Measurements from ENCODE around the gene TNRC6C. TPM values are rescaled to one million over a fixed set of nuclear protein-coding genes. Genes with fewer than 3 reads are reported as not detected.
"Not testable (repeated sequence)": the region's sequence is repeated elsewhere in the genome, so short reads cannot be mapped to it uniquely, and the experiment has no call there.

Gene TNRC6C
- total RNA-seq, 3 donors from 2014 or later (not counting 1 experiment from before 2014, with no cell fraction given) = 74.3 to 100 (median 76.3) TPM

- no peak overlapping the region for H3K4me3 ChIP-seq (ENCODE audit: low read length)
- H3K27ac Mint-ChIP-seq = peak overlapping the region in 1 of 2 donors; percentile 43
These were observed 116.5 kb downstream of the TNRC6C start for GRCh38 chr17:78075011-78075410.

GRCh38 chr17:78075545-78075944 is 117.0 kb downstream of the TNRC6C start:
- ATAC-seq = no peak
- 93% methylated on average over 5 of the region's 5 CpGs for WGBS (ENCODE audit: insufficient coverage)
- Mint-ChIP-seq H3K27me3 (ENCODE audit: low read depth in 2 of 2) (no peaks in the 10 kb centered on the region), H3K27ac (peak overlapping the region in 1 of 2 donors; percentile 43), H3K36me3 (peaks cover 26% of the 10 kb centered on the region), H3K9me3 (no peaks in the 10 kb centered on the region), H3K4me3 (no peak overlapping the region), H3K4me1 (no peaks in the 10 kb centered on the region)
- no peak for DNase-seq
- Histone ChIP-seq H3K27ac (ENCODE audit: low read length) (no peak overlapping the region), H3K4me1 (ENCODE audit: control insufficient read depth, insufficient read depth, low read length) (no peaks in the 10 kb centered on the region), H3K36me3 (ENCODE audit: control insufficient read depth, insufficient read depth, low read length) (peaks cover 88% of the 10 kb centered on the region), H3K9me3 (ENCODE audit: control insufficient read depth, insufficient read depth, low read length) (no peaks in the 10 kb centered on the region), H3K27me3 (ENCODE audit: control insufficient read depth, insufficient read depth, low read length) (no peaks in the 10 kb centered on the region), H3K4me3 (ENCODE audit: low read length) (no peak overlapping the region)
- intact Hi-C loops (cut with micrococcal nuclease) = no loop called here
- no peak for TF ChIP-seq CTCF (IDR thresholded peaks at IDR 0.05)

More at GRCh38 chr17:78075011-78075410, 116.5 kb downstream of the TNRC6C start:
- no peaks in the 10 kb centered on the region for H3K27me3 ChIP-seq (ENCODE audit: control insufficient read depth, insufficient read depth, low read length)
- Mint-ChIP-seq H3K4me1 (no peaks in the 10 kb centered on the region), H3K9me3 (no peaks in the 10 kb centered on the region), H3K27me3 (ENCODE audit: low read depth in 2 of 2) (no peaks in the 10 kb centered on the region), H3K36me3 (peaks cover 29% of the 10 kb centered on the region), H3K4me3 (no peak overlapping the region)
- no peak overlapping the region for H3K27ac ChIP-seq (ENCODE audit: low read length)
- no peaks in the 10 kb centered on the region for H3K4me1 ChIP-seq (ENCODE audit: control insufficient read depth, insufficient read depth, low read length)
- intact Hi-C loops (cut with micrococcal nuclease) = no loop called here
- 95% methylated on average over 8 of the region's 10 CpGs for WGBS (ENCODE audit: insufficient coverage)
- TF ChIP-seq CTCF (IDR thresholded peaks at IDR 0.05) = no peak
- peaks cover 90% of the 10 kb centered on the region for H3K36me3 ChIP-seq (ENCODE audit: control insufficient read depth, insufficient read depth, low read length)
- H3K9me3 ChIP-seq (ENCODE audit: control insufficient read depth, insufficient read depth, low read length) = no peaks in the 10 kb centered on the region
- DNase-seq (no peak), ATAC-seq (no peak)

GRCh38 chr17:78079253-78079652 is 120.8 kb downstream of the TNRC6C start:
- Mint-ChIP-seq H3K27ac (no peak overlapping the region), H3K4me3 (no peak overlapping the region), H3K27me3 (ENCODE audit: low read depth in 2 of 2) (no peaks in the 10 kb centered on the region), H3K4me1 (no peaks in the 10 kb centered on the region), H3K9me3 (no peaks in the 10 kb centered on the region), H3K36me3 (peaks cover 13% of the 10 kb centered on the region)
- intact Hi-C loops (cut with micrococcal nuclease) = no loop called here
- WGBS (ENCODE audit: insufficient coverage) = 97% methylated on average over 6 of the region's 6 CpGs
- ATAC-seq = no peak
- Histone ChIP-seq H3K4me3 (ENCODE audit: low read length) (no peak overlapping the region), H3K4me1 (ENCODE audit: control insufficient read depth, insufficient read depth, low read length) (no peaks in the 10 kb centered on the region), H3K27me3 (ENCODE audit: control insufficient read depth, insufficient read depth, low read length) (no peaks in the 10 kb centered on the region), H3K36me3 (ENCODE audit: control insufficient read depth, insufficient read depth, low read length) (peaks cover 77% of the 10 kb centered on the region), H3K9me3 (ENCODE audit: control insufficient read depth, insufficient read depth, low read length) (no peaks in the 10 kb centered on the region), H3K27ac (ENCODE audit: low read length) (no peak overlapping the region)
- no peak for TF ChIP-seq CTCF (IDR thresholded peaks at IDR 0.05)
- DNase-seq = no peak

- DNase-seq = no peak
- ATAC-seq = no peak
- H3K9me3 Mint-ChIP-seq = no peaks in the 10 kb centered on the region
- H3K4me3 Mint-ChIP-seq = no peak overlapping the region
- Histone ChIP-seq H3K27me3 (ENCODE audit: control insufficient read depth, insufficient read depth, low read length) (no peaks in the 10 kb centered on the region), H3K9me3 (ENCODE audit: control insufficient read depth, insufficient read depth, low read length) (no peaks in the 10 kb centered on the region), H3K4me1 (ENCODE audit: control insufficient read depth, insufficient read depth, low read length) (no peaks in the 10 kb centered on the region), H3K4me3 (ENCODE audit: low read length) (no peak overlapping the region), H3K36me3 (ENCODE audit: control insufficient read depth, insufficient read depth, low read length) (peaks cover 64% of the 10 kb centered on the region), H3K27ac (ENCODE audit: low read length) (no peak overlapping the region)
- H3K27ac Mint-ChIP-seq = no peak overlapping the region
- no peak for TF ChIP-seq CTCF (IDR thresholded peaks at IDR 0.05)
- WGBS (ENCODE audit: insufficient coverage) = 96% methylated on average over 2 of the region's 3 CpGs
- intact Hi-C loops (cut with micrococcal nuclease) = no loop called here
- no peaks in the 10 kb centered on the region for H3K4me1 Mint-ChIP-seq
- no peaks in the 10 kb centered on the region for H3K36me3 Mint-ChIP-seq
- H3K27me3 Mint-ChIP-seq (ENCODE audit: low read depth in 2 of 2) = no peaks in the 10 kb centered on the region
These were observed 123.0 kb downstream of the TNRC6C start for GRCh38 chr17:78081551-78081950.

GRCh38 chr17:78082355-78082872 is 123.9 kb downstream of the TNRC6C start:
- intact Hi-C loops (cut with micrococcal nuclease) = not testable (repeated sequence)
- peaks cover 64% of the 10 kb centered on the region for H3K36me3 ChIP-seq (ENCODE audit: control insufficient read depth, insufficient read depth, low read length)

More at GRCh38 chr17:78082355-78082872, 123.9 kb downstream of the TNRC6C start:
- not testable (repeated sequence) for H3K9me3 Mint-ChIP-seq; H3K4me1 ChIP-seq (ENCODE audit: control insufficient read depth, insufficient read depth, low read length); DNase-seq; H3K36me3 Mint-ChIP-seq; H3K27ac Mint-ChIP-seq; H3K4me3 Mint-ChIP-seq; H3K27me3 Mint-ChIP-seq (ENCODE audit: low read depth in 2 of 2); H3K27ac ChIP-seq (ENCODE audit: low read length); ATAC-seq; H3K4me3 ChIP-seq (ENCODE audit: low read length); H3K9me3 ChIP-seq (ENCODE audit: control insufficient read depth, insufficient read depth, low read length); H3K27me3 ChIP-seq (ENCODE audit: control insufficient read depth, insufficient read depth, low read length); H3K4me1 Mint-ChIP-seq
- WGBS (ENCODE audit: insufficient coverage) = 97% methylated on average over 4 of the region's 5 CpGs
